GM21381 (cell line): ENCODE results near the gene TMIE.

Experiments
- ATAC-seq: cut with Tn5 transposase; IDR thresholded peaks from one replicate; pipeline ENCODE4 v1.9.1; 2021; ENCODE audit warnings: mild to moderate bottlenecking, moderate library complexity; ENCODE audit not compliant: unreplicated experiment

The TMIE gene

DNA sequence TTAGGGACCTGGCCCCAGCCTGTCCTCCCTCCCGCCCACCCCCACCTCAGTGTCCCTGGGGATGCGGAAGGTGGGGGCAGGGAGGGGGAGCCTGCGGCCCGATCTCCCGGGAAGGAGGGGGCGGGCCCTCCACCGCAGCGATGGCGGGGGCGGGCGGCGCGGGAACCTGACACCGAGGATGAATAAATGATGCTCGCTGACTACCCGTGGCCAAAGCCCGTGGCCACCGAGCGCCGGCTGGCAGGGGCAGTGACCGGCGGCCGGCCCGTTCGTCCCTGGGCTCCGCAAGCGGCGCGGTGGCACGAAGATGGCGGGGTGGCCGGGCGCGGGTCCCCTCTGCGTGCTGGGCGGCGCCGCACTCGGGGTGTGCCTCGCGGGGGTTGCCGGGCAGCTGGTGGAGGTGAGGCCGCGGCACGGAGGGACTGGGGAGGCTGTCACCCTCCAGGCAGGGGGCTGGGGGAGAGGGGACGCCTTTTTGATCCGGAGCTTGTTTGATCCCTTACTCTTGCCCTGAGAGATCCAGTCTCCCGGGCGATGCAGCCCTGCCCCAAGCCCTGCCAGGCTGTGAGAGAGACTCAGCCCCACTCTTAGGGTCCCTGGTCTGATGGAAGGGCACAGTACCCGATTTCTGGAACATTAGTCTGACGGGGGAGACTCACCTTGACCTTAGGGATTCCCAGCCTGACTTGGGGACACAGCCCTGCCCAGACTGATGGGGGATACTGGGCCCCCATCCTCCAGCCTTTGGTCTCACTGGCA, at the start of gene TMIE:
Gene TMIE (plus strand): TSS at position 212 of the 759 bp plus-strand sequence. CDS start 96 bp downstream, at position 308.
- no peak for ATAC-seq

GRCh38 chr3:46655271-46655670, 45.9 kb upstream of the TMIE start:
- no peak for ATAC-seq

- ATAC-seq = no peak
Observed at GRCh38 chr3:46656778-46657556, 44.2 kb upstream of the TMIE start.

GRCh38 chr3:46659285-46659684, 41.9 kb upstream of the TMIE start:
- no peak for ATAC-seq

DNA sequence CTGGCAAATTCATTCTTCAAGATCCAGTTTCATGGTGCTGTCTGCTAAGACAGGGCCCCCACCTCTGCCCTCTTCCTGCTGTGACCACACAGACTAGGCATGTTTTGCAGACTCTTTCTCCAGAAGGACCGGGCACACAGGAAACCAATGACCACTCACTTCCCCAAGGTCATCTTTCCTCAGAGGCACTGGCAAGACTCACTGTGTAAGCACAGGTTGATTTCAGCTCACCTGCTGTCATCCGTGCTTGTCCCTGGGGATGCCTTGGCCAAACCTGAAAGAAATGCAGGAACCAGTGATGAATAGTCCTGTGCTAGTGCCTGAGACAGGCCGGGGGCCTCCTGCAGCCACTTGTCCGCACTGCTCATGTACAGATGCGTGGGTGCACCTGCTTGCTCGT, 41.2 kb upstream of the TMIE start:
- no peak for ATAC-seq

DNA sequence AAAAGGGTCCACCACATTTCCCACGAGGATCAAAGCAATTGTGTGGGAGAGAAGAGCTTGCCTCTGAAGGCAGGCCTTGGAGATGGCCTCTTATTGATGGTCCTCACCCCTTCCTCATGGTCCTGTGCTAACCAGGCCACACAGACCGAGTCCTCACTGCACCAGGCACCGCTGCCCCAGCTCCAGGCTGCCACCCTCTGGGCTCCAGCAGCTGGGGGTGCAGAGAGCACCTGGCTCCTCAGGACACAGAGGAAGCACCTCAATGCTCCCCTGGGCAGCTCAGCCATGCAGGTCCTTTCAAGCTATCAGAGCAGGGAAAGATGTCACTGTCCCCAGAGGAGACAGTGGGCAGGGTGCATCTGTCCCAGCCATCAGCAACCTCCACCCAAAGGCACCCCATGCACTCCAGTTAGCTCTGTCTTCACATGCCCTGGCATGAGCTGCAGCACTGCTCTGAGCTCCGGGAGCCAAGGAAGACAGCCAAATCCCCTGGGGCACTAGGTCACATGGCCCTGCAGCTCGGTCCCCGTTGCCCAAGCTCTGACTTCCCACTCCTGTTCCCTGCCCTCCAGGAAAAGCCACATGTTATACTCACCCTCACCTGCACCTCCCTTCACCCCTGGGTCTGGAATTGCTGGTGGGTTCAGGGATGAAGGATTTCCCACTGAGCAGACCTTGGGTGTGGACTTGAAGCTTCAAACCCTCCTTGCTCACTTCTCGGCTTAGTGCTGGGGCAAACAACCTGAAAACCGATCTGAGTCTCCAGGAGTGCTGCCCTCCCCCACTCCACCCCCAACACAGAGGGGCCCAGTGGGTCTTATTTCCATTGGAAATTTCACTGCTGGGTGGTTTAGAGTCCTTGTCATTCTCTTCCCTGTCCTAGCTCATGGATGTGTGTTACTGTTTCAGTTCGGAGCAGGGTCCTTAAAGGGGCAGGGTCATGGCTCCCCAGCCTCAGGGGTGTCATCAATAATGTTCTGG, 40.4 kb upstream of the TMIE start:
- no peak for ATAC-seq

- no peak for ATAC-seq
Observed at GRCh38 chr3:46661776-46662766, 39.1 kb upstream of the TMIE start.

GRCh38 chr3:46662771-46663551, 38.2 kb upstream of the TMIE start:
- ATAC-seq = no peak

GRCh38 chr3:46663591-46664135, 37.5 kb upstream of the TMIE start:
- no peak for ATAC-seq

- no peak for ATAC-seq
Observed at GRCh38 chr3:46664188-46664970, 36.8 kb upstream of the TMIE start.

DNA sequence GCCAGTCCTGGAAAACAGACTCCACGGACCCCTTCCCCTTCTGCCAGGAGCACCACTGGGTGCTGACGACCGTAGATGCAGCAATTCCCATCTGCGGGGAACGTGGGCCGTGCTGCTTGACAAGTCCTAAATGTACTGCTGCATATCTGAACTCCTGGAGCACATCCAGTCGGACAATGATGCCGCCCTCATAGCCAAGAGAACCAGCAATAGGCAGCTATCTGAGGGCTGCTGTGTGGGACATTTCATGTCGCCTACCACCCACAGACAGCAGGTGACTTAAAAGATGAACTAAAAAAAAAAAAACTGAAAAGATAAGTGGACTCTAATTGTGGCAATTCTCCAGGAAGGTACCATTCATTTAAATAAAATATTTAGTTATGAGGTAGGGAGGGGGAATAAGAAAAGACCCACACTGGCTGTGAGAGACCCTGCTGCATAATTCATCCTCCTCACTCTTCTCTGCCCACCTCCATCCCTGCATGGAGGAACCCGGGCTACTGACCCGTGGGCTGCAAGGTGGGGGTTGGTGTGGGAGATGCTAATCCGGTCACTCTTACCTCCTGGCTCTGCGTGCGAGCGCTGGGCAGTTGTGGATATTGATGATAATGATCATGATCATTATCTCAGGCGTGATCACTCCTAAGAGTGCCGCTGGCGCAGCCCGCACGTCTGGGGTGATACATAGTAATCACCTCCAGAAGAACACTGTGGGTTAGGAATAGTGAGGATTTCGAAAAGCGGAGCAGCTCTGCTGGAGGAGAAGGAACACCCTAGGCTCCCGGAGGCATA, 36.0 kb upstream of the TMIE start:
- no peak for ATAC-seq

GRCh38 chr3:46665763-46666452, 35.3 kb upstream of the TMIE start:
- no peak for ATAC-seq

DNA sequence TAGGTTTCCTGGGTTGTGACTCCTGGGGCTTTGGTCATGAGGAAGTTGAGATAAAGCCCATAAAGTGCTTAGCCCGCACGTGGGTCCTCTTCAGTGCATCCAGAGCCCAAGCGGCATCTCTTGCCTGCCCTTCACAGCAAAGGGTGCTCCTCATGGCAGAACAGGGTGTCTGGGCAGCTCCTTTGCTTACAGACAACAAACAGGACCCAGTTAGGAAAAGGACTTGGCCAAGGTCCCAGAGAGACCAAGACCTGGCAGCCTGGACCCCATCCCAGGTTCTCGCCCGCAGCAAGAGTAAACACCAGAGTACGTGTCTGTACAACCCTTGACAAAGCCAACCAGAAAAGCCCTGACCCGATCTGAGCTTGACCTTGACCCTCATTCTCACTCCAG, 34.7 kb upstream of the TMIE start:
- ATAC-seq = no peak

GRCh38 chr3:46667061-46667621, 34.1 kb upstream of the TMIE start:
- no peak for ATAC-seq

GRCh38 chr3:46667657-46668056, 33.5 kb upstream of the TMIE start:
- no peak for ATAC-seq

- ATAC-seq = no peak
Observed at GRCh38 chr3:46668116-46668515, 33.1 kb upstream of the TMIE start.
